Forelimb muscle (tissue), 1 donor: ENCODE measurements around the gene ADGRV1. TPM values are rescaled to one million over a fixed set of nuclear protein-coding genes. Genes with fewer than 3 reads are reported as not detected.
"Not testable (repeated sequence)": the region's sequence is repeated elsewhere in the genome, so short reads cannot be mapped to it uniquely, and the experiment has no call there.

ENCODE experiments used
- DNase-seq: peaks from one replicate; pipeline ENCODE4 v3.0.0-alpha.2; 2013; ENCODE audit warnings: low read depth
- polyA plus RNA-seq: library from polyadenylated mRNA; unstranded; fragments of 120-200 nt; gene quantifications from one replicate; pipeline ENCODE4 v1.2.1, GENCODE V29; 2013; ENCODE audit not compliant: insufficient read length

Gene ADGRV1
- polyA plus RNA-seq, 1 donor, result 0.92 TPM

- DNase-seq, result no peak
Measured at GRCh38 chr5:90740244-90740799, 181.7 kb downstream of the ADGRV1 start.

- no peak for DNase-seq
Measured at GRCh38 chr5:90741022-90741564, 182.5 kb downstream of the ADGRV1 start.

GRCh38 chr5:90746119-90746518 is 187.5 kb downstream of the ADGRV1 start:
- no peak for DNase-seq

GRCh38 chr5:90747175-90747574 is 188.6 kb downstream of the ADGRV1 start:
- DNase-seq, result no peak

GRCh38 chr5:90747693-90748092 is 189.1 kb downstream of the ADGRV1 start:
- no peak for DNase-seq

- DNase-seq, result no peak
Measured at GRCh38 chr5:90759119-90759518, 200.5 kb downstream of the ADGRV1 start.

GRCh38 chr5:90767710-90768109 is 209.1 kb downstream of the ADGRV1 start:
- no peak for DNase-seq

- DNase-seq, result not testable (repeated sequence)
Measured at GRCh38 chr5:90770006-90770541, 211.5 kb downstream of the ADGRV1 start.

GRCh38 chr5:90777959-90778358 is 219.4 kb downstream of the ADGRV1 start:
- DNase-seq, result no peak

GRCh38 chr5:90783460-90784333 is 225.1 kb downstream of the ADGRV1 start:
- peak; percentile 14 for DNase-seq

- DNase-seq, result no peak
Measured at GRCh38 chr5:90786756-90787155, 228.2 kb downstream of the ADGRV1 start.

- no peak for DNase-seq
Measured at GRCh38 chr5:90792725-90793124, 234.1 kb downstream of the ADGRV1 start.

GRCh38 chr5:90793183-90793582 is 234.6 kb downstream of the ADGRV1 start:
- DNase-seq, result no peak

GRCh38 chr5:90796919-90797318 is 238.3 kb downstream of the ADGRV1 start:
- DNase-seq, result not testable (repeated sequence)

- not testable (repeated sequence) for DNase-seq
Measured at GRCh38 chr5:90800082-90800481, 241.5 kb downstream of the ADGRV1 start.

- DNase-seq, result not testable (repeated sequence)
Measured at GRCh38 chr5:90800515-90800914, 241.9 kb downstream of the ADGRV1 start.

GRCh38 chr5:90802474-90803317 is 244.1 kb downstream of the ADGRV1 start:
- DNase-seq, result no peak

GRCh38 chr5:90803381-90803780 is 244.8 kb downstream of the ADGRV1 start:
- no peak for DNase-seq

GRCh38 chr5:90803876-90804275 is 245.3 kb downstream of the ADGRV1 start:
- no peak for DNase-seq

- DNase-seq, result no peak
Measured at GRCh38 chr5:90807496-90807895, 248.9 kb downstream of the ADGRV1 start.

- no peak for DNase-seq
Measured at GRCh38 chr5:90809311-90810056, 250.9 kb downstream of the ADGRV1 start.
